Measurements from ENCODE around the gene UBXN6.

GRCh38 chr19:4494691-4495064, 37.1 kb upstream of the UBXN6 start:
- TF ChIP-seq POLR2AphosphoS5 (IDR thresholded peaks at IDR 0.05; ENCODE audit: low read depth, low read length), result no peak
- no peak for TF ChIP-seq POLR2A (IDR thresholded peaks at IDR 0.05; ENCODE audit: low read depth, low read length)
- no peak for TF ChIP-seq PAX5 (IDR thresholded peaks at IDR 0.05; ENCODE audit: insufficient read depth, low read length, severe bottlenecking)
- TF ChIP-seq TAF1 (IDR thresholded peaks at IDR 0.05; ENCODE audit: low read depth, low read length), result no peak
